Liver (tissue), 9 donors: ENCODE results near the gene SAMD4B. TPM values are rescaled to one million over a fixed set of nuclear protein-coding genes. Genes with fewer than 3 reads are reported as not detected.

Experiments
- DNase-seq: peaks from one replicate; pipeline ENCODE4 v3.0.0-alpha.2; 2017; ENCODE audit warnings: low spot score
- H3K27ac ChIP-seq, 2 donors: one replicate each; pipeline ENCODE4 v1.7.0; 2013; ENCODE audit warnings: inconsistent platforms in 2 of 2, low read length in 2 of 2, control low read depth in 1 of 2, low read depth in 1 of 2, mild to moderate bottlenecking in 1 of 2
- H3K27me3 ChIP-seq, 4 donors: one replicate each; pipeline versions ENCODE4 v1.6.1 to v1.7.0; 2013; ENCODE audit warnings: low read length in 3 of 4, inconsistent platforms in 1 of 4, mild to moderate bottlenecking in 1 of 4, moderate library complexity in 1 of 4; ENCODE audit not compliant: control insufficient read depth in 4 of 4, insufficient read depth in 4 of 4
- H3K36me3 ChIP-seq, 4 donors: one replicate each; pipeline versions ENCODE4 v1.6.1 to v1.7.0; 2013; ENCODE audit warnings: low read length in 3 of 4, mild to moderate bottlenecking in 3 of 4, low read depth in 1 of 4, moderate library complexity in 1 of 4; ENCODE audit not compliant: control insufficient read depth in 4 of 4, insufficient read depth in 3 of 4
- H3K4me1 ChIP-seq, 4 donors: one replicate each; pipeline versions ENCODE4 v1.6.1 to v1.7.0; 2013; ENCODE audit warnings: low read length in 3 of 4, mild to moderate bottlenecking in 3 of 4, moderate library complexity in 1 of 4; ENCODE audit not compliant: control insufficient read depth in 4 of 4, insufficient read depth in 4 of 4
- H3K4me3 ChIP-seq, 3 donors: one replicate each; pipeline versions ENCODE4 v1.6.1 to v1.7.0; 2013; ENCODE audit warnings: low read length in 3 of 3, control low read depth in 1 of 3, low read depth in 1 of 3, mild to moderate bottlenecking in 1 of 3
- H3K9ac ChIP-seq, 2 donors: one replicate each; pipeline ENCODE4 v1.7.0; 2013; ENCODE audit warnings: low read length in 2 of 2, mild to moderate bottlenecking in 2 of 2, moderate library complexity in 2 of 2, control low read depth in 1 of 2, low read depth in 1 of 2
- H3K9me3 ChIP-seq, 4 donors: one replicate each; pipeline versions ENCODE4 v1.6.1 to v1.7.0; 2013; ENCODE audit warnings: low read length in 3 of 4; ENCODE audit not compliant: control insufficient read depth in 4 of 4
- ATF3 ChIP-seq: IDR thresholded peaks from 2 replicates; pipeline ENCODE4 v1.6.1; 2016; ENCODE audit warnings: antibody characterized with exemption
- CTCF ChIP-seq: fragments of 150-350 bp; IDR thresholded peaks from 2 replicates; pipeline ENCODE4 v1.5.1; 2017; ENCODE audit warnings: improper control_type of control experiment, low read depth, low read length; ENCODE audit not compliant: missing input control
- EGR1 ChIP-seq, 2 donors: IDR thresholded peaks; 2 replicates each; pipeline ENCODE4 v1.6.1; 2016 to 2018; ENCODE audit warnings: antibody characterized with exemption in 2 of 2, low read depth in 2 of 2
- FOXA1 ChIP-seq: IDR thresholded peaks from 2 replicates; pipeline ENCODE4 v1.6.1; 2016; ENCODE audit warnings: antibody characterized with exemption
- GABPA ChIP-seq, 2 donors: IDR thresholded peaks in 1 of 2; conservative IDR thresholded peaks in 1 of 2; 2 replicates each; pipeline ENCODE4 v1.6.1; 2016; ENCODE audit warnings: antibody characterized with exemption in 2 of 2, mild to moderate bottlenecking in 1 of 2, moderate library complexity in 1 of 2
- HNF4A ChIP-seq, 2 donors: conservative IDR thresholded peaks; 2 replicates each; pipeline ENCODE4 v1.6.1; 2016; ENCODE audit warnings: antibody characterized with exemption in 2 of 2, mild to moderate bottlenecking in 2 of 2
- JUND ChIP-seq, 2 donors: IDR thresholded peaks; 2 replicates each; pipeline ENCODE4 v1.6.1; 2016; ENCODE audit warnings: antibody characterized with exemption in 2 of 2
- NR2F2 ChIP-seq: IDR thresholded peaks from 2 replicates; pipeline ENCODE4 v1.6.1; 2016; ENCODE audit warnings: antibody characterized with exemption
- SP1 ChIP-seq: IDR thresholded peaks from 2 replicates; pipeline ENCODE4 v1.6.1; 2018; ENCODE audit warnings: antibody characterized with exemption, mild to moderate bottlenecking
- TAF1 ChIP-seq: conservative IDR thresholded peaks from 2 replicates; pipeline ENCODE4 v1.6.1; 2016; ENCODE audit warnings: antibody characterized with exemption, mild to moderate bottlenecking
- YY1 ChIP-seq: IDR thresholded peaks from 2 replicates; pipeline ENCODE4 v1.6.1; 2016; ENCODE audit warnings: antibody characterized with exemption, mild to moderate bottlenecking
- ZBTB33 ChIP-seq: IDR thresholded peaks from 2 replicates; pipeline ENCODE4 v1.6.1; 2016; ENCODE audit warnings: antibody characterized with exemption
- WGBS: extraction: QIAGEN DNeasy Blood & Tissue Kit; methylation state at CpG from one replicate; pipeline ENCODE4 v1.1.7; 2013; 5-methylcytosine and 5-hydroxymethylcytosine counted together
- polyA plus RNA-seq, 2 donors: library from polyadenylated mRNA; stranded (reverse) in 1 of 2; unstranded in 1 of 2; fragments of 200-250 nt in 1 of 2; fragments of >200 nt in 1 of 2; fragmentation: Nextera tagmentation in 1 of 2; extraction: Ambion mirVana in 1 of 2; gene quantifications; one replicate each; pipeline versions ENCODE4 v1.2.1 to v1.2.3, GENCODE V29; 2013 to 2015
- total RNA-seq, 2 donors: library from RNA; depleted of rRNA; stranded (reverse); fragments of >200 nt; gene quantifications; one replicate each; pipeline ENCODE4 v1.2.3, GENCODE V29; 2014
- TF ChIP-seq, protein P1 (sequence below): IDR thresholded peaks from 2 replicates; pipeline ENCODE4 v1.6.1; 2016; ENCODE audit warnings: antibody characterized with exemption, mild to moderate bottlenecking
- donor health status: healthy.
- donor health status: healthy.
- donor health status: healthy.
- donor health status: healthy.
- donor health status: healthy.

SAMD4B gene
- total and polyA plus RNA-seq, 4 donors, result 17.3 to 39.4 (median 30.5) TPM

GRCh38 chr19:39303373-39304184 is 38.6 kb upstream of the SAMD4B start:
- no peak for TF ChIP-seq EGR1 (IDR thresholded peaks at IDR 0.05; ENCODE audit: low read depth in 2 of 2)
- no peak for TF ChIP-seq ATF3
- TF ChIP-seq GABPA (IDR thresholded peaks at IDR 0.05 in 1 of 2, conservative IDR thresholded peaks at IDR 0.05 in 1 of 2), result no peak
- TF ChIP-seq HNF4A (conservative IDR thresholded peaks at IDR 0.05), result peak in 1 of 2 donors; percentile 8
- no peaks in the 10 kb centered on the region for H3K36me3 ChIP-seq
- no peak overlapping the region for H3K27ac ChIP-seq
- H3K4me3 ChIP-seq, result no peak overlapping the region
- no peak overlapping the region for H3K9ac ChIP-seq
- no peak for DNase-seq
- no peaks in the 10 kb centered on the region for H3K9me3 ChIP-seq
- peaks cover 0 to 6% (median under 1%) of the 10 kb centered on the region in 4 donors for H3K27me3 ChIP-seq
- WGBS, result 49% methylated on average over 10 of the region's 10 CpGs
- H3K4me1 ChIP-seq, result peaks cover 0 to 6% (median 0%) of the 10 kb centered on the region in 4 donors

DNA sequence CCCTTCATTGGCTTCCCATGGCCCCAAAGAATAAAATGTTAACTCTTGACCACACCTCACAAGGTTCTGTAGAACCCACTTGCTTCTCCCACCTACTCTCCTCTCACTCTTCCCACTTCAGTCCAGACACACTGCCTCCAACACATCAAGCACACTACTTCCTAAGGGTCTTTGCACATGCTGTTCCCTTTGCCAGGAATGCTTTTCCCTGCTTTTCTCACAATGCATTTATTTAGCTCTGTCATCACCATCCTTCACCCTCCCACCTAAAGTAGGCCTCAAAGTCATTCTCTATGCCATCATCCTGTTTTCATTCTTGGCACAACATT is 38.1 kb upstream of the SAMD4B start:
- no peak overlapping the region for H3K9ac ChIP-seq
- H3K4me3 ChIP-seq, result no peak overlapping the region
- no peaks in the 10 kb centered on the region for H3K36me3 ChIP-seq
- H3K27me3 ChIP-seq, result peaks cover 0 to 6% (median under 1%) of the 10 kb centered on the region in 4 donors
- no peaks in the 10 kb centered on the region for H3K9me3 ChIP-seq
- no peak for TF ChIP-seq FOXA1
- TF ChIP-seq YY1, result no peak
- no peak for TF ChIP-seq JUND (IDR thresholded peaks at IDR 0.05)
- TF ChIP-seq SP1, result no peak
- TF ChIP-seq, protein P1, sequence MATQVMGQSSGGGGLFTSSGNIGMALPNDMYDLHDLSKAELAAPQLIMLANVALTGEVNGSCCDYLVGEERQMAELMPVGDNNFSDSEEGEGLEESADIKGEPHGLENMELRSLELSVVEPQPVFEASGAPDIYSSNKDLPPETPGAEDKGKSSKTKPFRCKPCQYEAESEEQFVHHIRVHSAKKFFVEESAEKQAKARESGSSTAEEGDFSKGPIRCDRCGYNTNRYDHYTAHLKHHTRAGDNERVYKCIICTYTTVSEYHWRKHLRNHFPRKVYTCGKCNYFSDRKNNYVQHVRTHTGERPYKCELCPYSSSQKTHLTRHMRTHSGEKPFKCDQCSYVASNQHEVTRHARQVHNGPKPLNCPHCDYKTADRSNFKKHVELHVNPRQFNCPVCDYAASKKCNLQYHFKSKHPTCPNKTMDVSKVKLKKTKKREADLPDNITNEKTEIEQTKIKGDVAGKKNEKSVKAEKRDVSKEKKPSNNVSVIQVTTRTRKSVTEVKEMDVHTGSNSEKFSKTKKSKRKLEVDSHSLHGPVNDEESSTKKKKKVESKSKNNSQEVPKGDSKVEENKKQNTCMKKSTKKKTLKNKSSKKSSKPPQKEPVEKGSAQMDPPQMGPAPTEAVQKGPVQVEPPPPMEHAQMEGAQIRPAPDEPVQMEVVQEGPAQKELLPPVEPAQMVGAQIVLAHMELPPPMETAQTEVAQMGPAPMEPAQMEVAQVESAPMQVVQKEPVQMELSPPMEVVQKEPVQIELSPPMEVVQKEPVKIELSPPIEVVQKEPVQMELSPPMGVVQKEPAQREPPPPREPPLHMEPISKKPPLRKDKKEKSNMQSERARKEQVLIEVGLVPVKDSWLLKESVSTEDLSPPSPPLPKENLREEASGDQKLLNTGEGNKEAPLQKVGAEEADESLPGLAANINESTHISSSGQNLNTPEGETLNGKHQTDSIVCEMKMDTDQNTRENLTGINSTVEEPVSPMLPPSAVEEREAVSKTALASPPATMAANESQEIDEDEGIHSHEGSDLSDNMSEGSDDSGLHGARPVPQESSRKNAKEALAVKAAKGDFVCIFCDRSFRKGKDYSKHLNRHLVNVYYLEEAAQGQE, result no peak
- TF ChIP-seq EGR1 (IDR thresholded peaks at IDR 0.05; ENCODE audit: low read depth in 2 of 2), result no peak
- TF ChIP-seq ZBTB33, result no peak
- no peak for TF ChIP-seq CTCF
- no peak for TF ChIP-seq NR2F2
- no peak for TF ChIP-seq ATF3
- TF ChIP-seq TAF1, result no peak
- no peak for DNase-seq
- no peak overlapping the region for H3K27ac ChIP-seq
- H3K4me1 ChIP-seq, result peaks cover 0 to 6% (median 0%) of the 10 kb centered on the region in 4 donors
